HepG2 (cell line): ENCODE measurements around the gene JAK1. TPM values are rescaled to one million over a fixed set of nuclear protein-coding genes. Genes with fewer than 3 reads are reported as not detected.
A peak's percentile ranks its signal among the peaks of the same experiment; 100 is the strongest.

ENCODE experiments used
- ERF ChIP-seq: IDR thresholded peaks from 2 replicates; pipeline ENCODE4 v1.6.1; 2018; ENCODE audit warnings: missing biosample characterization, missing genetic modification reagents
- FOXJ3 ChIP-seq: sonication (generic); formaldehyde crosslinking; IDR thresholded peaks from 2 replicates; pipeline ENCODE4 v1.4.0; 2020; ENCODE audit warnings: missing genetic modification reagents, mild to moderate bottlenecking, borderline replicate concordance
- KDM6A ChIP-seq: IDR thresholded peaks from 2 replicates; pipeline ENCODE4 v1.6.1; 2016; ENCODE audit warnings: low read depth
- KLF16 ChIP-seq, 2 experiments: sonication (generic) in 1 of 2; formaldehyde crosslinking in 1 of 2; IDR thresholded peaks; 2 replicates each; pipeline versions ENCODE4 v1.6.1 to v1.8.0; 2016 to 2023; ENCODE audit warnings: missing genetic modification reagents in 2 of 2, missing compliant biosample characterization in 1 of 2
- MAX ChIP-seq: IDR thresholded peaks from 2 replicates; pipeline ENCODE4 v1.6.1; 2012; ENCODE audit warnings: inconsistent platforms
- MIER3 ChIP-seq: IDR thresholded peaks from 2 replicates; pipeline ENCODE4 v1.6.1; 2016; ENCODE audit warnings: missing compliant biosample characterization, borderline replicate concordance
- RARA ChIP-seq: IDR thresholded peaks from 2 replicates; pipeline ENCODE4 v1.6.1; 2016; ENCODE audit warnings: missing genetic modification reagents, missing compliant biosample characterization
- SKI ChIP-seq: fragments of 450-650 bp; IDR thresholded peaks from one replicate; pipeline ENCODE4 v1.6.1; 2018; ENCODE audit warnings: mild to moderate bottlenecking; ENCODE audit not compliant: partially characterized antibody
- SMAD3 ChIP-seq: sonication (generic); formaldehyde crosslinking; IDR thresholded peaks from 2 replicates; pipeline ENCODE4 v1.4.0; 2020; ENCODE audit warnings: missing genetic modification reagents
- SOX13 ChIP-seq, 3 experiments: fragments of 450-650 bp in 1 of 3; sonication (generic) in 1 of 3; formaldehyde crosslinking in 1 of 3; IDR thresholded peaks in 2 of 3; conservative IDR thresholded peaks in 1 of 3; 2 replicates each; pipeline versions ENCODE4 v1.5.0 to v1.6.1; 2016 to 2020; ENCODE audit warnings: antibody characterized with exemption in 1 of 3, mild to moderate bottlenecking in 1 of 3, missing compliant biosample characterization in 1 of 3, missing genetic modification reagents in 1 of 3, moderate library complexity in 1 of 3
- SP140L ChIP-seq: sonication (generic); formaldehyde crosslinking; IDR thresholded peaks from 2 replicates; pipeline ENCODE4 v1.4.0; 2020; ENCODE audit warnings: missing genetic modification reagents, borderline replicate concordance
- TBX2 ChIP-seq: sonication (generic); formaldehyde crosslinking; IDR thresholded peaks from 2 replicates; pipeline ENCODE4 v1.5.0; 2020; ENCODE audit warnings: missing genetic modification reagents, mild to moderate bottlenecking, borderline replicate concordance
- THAP11 ChIP-seq: IDR thresholded peaks from 2 replicates; pipeline ENCODE4 v1.6.1; 2016; ENCODE audit warnings: missing biosample characterization, missing genetic modification reagents
- TOE1 ChIP-seq: sonication (generic); formaldehyde crosslinking; IDR thresholded peaks from 2 replicates; pipeline ENCODE4 v1.4.0; 2020; ENCODE audit warnings: mild to moderate bottlenecking, missing genetic modification reagents
- ZBTB39 ChIP-seq: sonication (generic); formaldehyde crosslinking; IDR thresholded peaks from 2 replicates; pipeline ENCODE4 v1.5.0; 2020; ENCODE audit warnings: missing genetic modification reagents
- ZFP1 ChIP-seq: IDR thresholded peaks from 2 replicates; pipeline ENCODE4 v1.6.1; 2016
- ZFYVE20 ChIP-seq: sonication (generic); formaldehyde crosslinking; IDR thresholded peaks from 2 replicates; pipeline ENCODE4 v1.8.0; 2023; ENCODE audit warnings: low read depth, mild to moderate bottlenecking, moderate library complexity, missing genetic modification reagents, borderline replicate concordance
- ZNF441 ChIP-seq: sonication (generic); formaldehyde crosslinking; IDR thresholded peaks from 2 replicates; pipeline ENCODE4 v1.7.0; 2021; ENCODE audit warnings: missing genetic modification reagents, borderline replicate concordance
- polyA plus RNA-seq, 8 experiments: library from polyadenylated mRNA; depleted of rRNA in 3 of 8; stranded (reverse) in 7 of 8; unstranded in 1 of 8; fragments of >200 nt; fragmentation: Illumina TruSeq in 4 of 8; extraction: Trizol in 4 of 8; gene quantifications; 2 replicates each; pipeline versions ENCODE4 v1.2.1 to v1.2.3, GENCODE V29; 2011 to 2016; ENCODE audit warnings: low read depth in 4 of 8, missing spikeins in 1 of 8, mixed read lengths in 1 of 8; ENCODE audit not compliant: insufficient read depth in 1 of 8
- total RNA-seq, 5 experiments: library from RNA; depleted of rRNA; stranded (reverse); fragments of >200 nt; fragmentation: Illumina TruSeq; extraction: Trizol; gene quantifications; 2 replicates each; pipeline ENCODE4 v1.2.3, GENCODE V29; 2016; ENCODE audit warnings: low read depth in 1 of 5
- TF ChIP-seq, protein P1 (sequence below): sonication (generic); formaldehyde crosslinking; IDR thresholded peaks from 2 replicates; pipeline ENCODE4 v1.4.0; 2020; ENCODE audit warnings: missing genetic modification reagents, borderline replicate concordance
- TF ChIP-seq, protein P2 (sequence below): IDR thresholded peaks from 2 replicates; pipeline ENCODE4 v1.6.1; 2016; ENCODE audit warnings: low read depth
- TF ChIP-seq, protein P3 (sequence below): IDR thresholded peaks from 2 replicates; pipeline ENCODE4 v1.6.1; 2016; ENCODE audit warnings: missing compliant biosample characterization, missing genetic modification reagents, borderline replicate concordance

Gene JAK1
- total and polyA plus RNA-seq, 2 of the 13 experiments (the other 11 are each of a cell fraction or from before 2014, with no cell fraction given), result 23.9 to 42.4 TPM

- TF ChIP-seq ZNF441 (CRISPR knock-in tag) (no peak), SOX13 (IDR thresholded peaks at IDR 0.05) (no peak), SOX13 (CRISPR knock-in tag; conservative IDR thresholded peaks at IDR 0.05 in 1 of 2, IDR thresholded peaks at IDR 0.05 in 1 of 2) (peak in 1 of 2 experiments; percentile 86; a peak in 2 of 4 replicates), ZFP1 (CRISPR knock-in tag) (0 out of 2 replicates have a peak, but pooled peaks have one; percentile 29), ZFYVE20 (CRISPR knock-in tag) (no peak), SMAD3 (0 out of 2 replicates have a peak, but pooled peaks have one; percentile 36), SP140L (CRISPR knock-in tag) (no peak), KLF16 (CRISPR knock-in tag; IDR thresholded peaks at IDR 0.05) (0 out of 4 replicates have a peak, but pooled peaks of 1 of the 2 experiments have one; percentile 24), TOE1 (CRISPR knock-in tag) (no peak), RARA (CRISPR knock-in tag) (peak; percentile 89), SKI (peak; percentile 87), THAP11 (CRISPR knock-in tag) (peak; percentile 45; the same call in 1 of the 2 replicates), ERF (CRISPR knock-in tag) (peak; percentile 75; the same call in 1 of the 2 replicates), FOXJ3 (CRISPR knock-in tag) (peak; percentile 69; the same call in 1 of the 2 replicates), MAX (peak; percentile 70), ZBTB39 (CRISPR knock-in tag) (no peak), MIER3 (CRISPR knock-in tag) (no peak), TBX2 (CRISPR knock-in tag) (peak; percentile 32; the same call in 1 of the 2 replicates), KDM6A (CRISPR knock-in tag) (peak; percentile 86)
- TF ChIP-seq, protein P1, sequence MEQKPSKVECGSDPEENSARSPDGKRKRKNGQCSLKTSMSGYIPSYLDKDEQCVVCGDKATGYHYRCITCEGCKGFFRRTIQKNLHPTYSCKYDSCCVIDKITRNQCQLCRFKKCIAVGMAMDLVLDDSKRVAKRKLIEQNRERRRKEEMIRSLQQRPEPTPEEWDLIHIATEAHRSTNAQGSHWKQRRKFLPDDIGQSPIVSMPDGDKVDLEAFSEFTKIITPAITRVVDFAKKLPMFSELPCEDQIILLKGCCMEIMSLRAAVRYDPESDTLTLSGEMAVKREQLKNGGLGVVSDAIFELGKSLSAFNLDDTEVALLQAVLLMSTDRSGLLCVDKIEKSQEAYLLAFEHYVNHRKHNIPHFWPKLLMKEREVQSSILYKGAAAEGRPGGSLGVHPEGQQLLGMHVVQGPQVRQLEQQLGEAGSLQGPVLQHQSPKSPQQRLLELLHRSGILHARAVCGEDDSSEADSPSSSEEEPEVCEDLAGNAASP, result peak; percentile 78; the same call in 1 of the 2 replicates
- TF ChIP-seq, protein P2, sequence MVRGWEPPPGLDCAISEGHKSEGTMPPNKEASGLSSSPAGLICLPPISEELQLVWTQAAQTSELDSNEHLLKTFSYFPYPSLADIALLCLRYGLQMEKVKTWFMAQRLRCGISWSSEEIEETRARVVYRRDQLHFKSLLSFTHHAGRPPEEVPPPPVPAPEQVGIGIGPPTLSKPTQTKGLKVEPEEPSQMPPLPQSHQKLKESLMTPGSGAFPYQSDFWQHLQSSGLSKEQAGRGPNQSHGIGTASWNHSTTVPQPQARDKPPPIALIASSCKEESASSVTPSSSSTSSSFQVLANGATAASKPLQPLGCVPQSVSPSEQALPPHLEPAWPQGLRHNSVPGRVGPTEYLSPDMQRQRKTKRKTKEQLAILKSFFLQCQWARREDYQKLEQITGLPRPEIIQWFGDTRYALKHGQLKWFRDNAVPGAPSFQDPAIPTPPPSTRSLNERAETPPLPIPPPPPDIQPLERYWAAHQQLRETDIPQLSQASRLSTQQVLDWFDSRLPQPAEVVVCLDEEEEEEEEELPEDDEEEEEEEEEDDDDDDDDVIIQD (CRISPR knock-in tag), result peak; percentile 75; the same call in 1 of the 2 replicates
- TF ChIP-seq, protein P3, sequence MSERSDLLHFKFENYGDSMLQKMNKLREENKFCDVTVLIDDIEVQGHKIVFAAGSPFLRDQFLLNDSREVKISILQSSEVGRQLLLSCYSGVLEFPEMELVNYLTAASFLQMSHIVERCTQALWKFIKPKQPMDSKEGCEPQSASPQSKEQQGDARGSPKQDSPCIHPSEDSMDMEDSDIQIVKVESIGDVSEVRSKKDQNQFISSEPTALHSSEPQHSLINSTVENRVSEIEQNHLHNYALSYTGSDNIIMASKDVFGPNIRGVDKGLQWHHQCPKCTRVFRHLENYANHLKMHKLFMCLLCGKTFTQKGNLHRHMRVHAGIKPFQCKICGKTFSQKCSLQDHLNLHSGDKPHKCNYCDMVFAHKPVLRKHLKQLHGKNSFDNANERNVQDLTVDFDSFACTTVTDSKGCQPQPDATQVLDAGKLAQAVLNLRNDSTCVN (CRISPR knock-in tag), result peak; percentile 64; the same call in 1 of the 2 replicates
These were observed 50.7 kb downstream of the JAK1 start (continued) for GRCh38 chr1:64915381-64916274.
